ENCODE measurements around the gene PTPRK. TPM values are rescaled to one million over a fixed set of nuclear protein-coding genes. Genes with fewer than 3 reads are reported as not detected.
A peak's percentile ranks its signal among the peaks of the same experiment; 100 is the strongest.

The PTPRK gene
- total and polyA plus RNA-seq, 2 of the 13 experiments (the other 11 are each of a cell fraction or from before 2014, with no cell fraction given) = 43.6 to 98.3 TPM

DNA sequence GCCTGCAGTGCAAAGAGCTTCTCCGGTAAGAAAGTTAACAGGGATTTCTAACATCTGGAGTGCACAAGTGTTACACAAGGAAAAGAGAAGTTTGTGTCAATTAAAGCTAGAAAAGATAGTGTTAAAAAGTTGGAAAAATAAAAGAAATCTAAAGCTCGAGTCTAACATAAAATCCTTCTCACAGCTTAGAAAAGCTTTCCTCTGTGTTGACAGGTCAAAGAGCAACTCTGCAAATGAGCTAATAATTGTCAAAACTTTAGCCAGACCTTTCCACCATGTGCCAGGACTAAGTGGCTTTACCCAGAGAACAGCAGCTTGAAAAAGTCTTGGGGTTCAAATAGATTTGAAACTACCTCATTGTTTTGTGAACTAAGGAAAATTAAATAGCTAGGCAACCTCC, 14.8 kb downstream of the PTPRK start (continued):
- TF ChIP-seq KIAA2018 (CRISPR knock-in tag; IDR thresholded peaks at IDR 0.05; ENCODE audit: borderline replicate concordance) = no peak
- no peak for TF ChIP-seq HNRNPLL (IDR thresholded peaks at IDR 0.05; ENCODE audit: low read depth, low read length, poor library complexity, severe bottlenecking)
- TF ChIP-seq ZNF564 (CRISPR knock-in tag; IDR thresholded peaks at IDR 0.05) = no peak
- no peak for TF ChIP-seq ZNF792 (CRISPR knock-in tag; IDR thresholded peaks at IDR 0.05)
- peak; percentile 56; the same call in 1 of the 2 replicates for TF ChIP-seq FOXK1 (CRISPR knock-in tag; IDR thresholded peaks at IDR 0.05; ENCODE audit: borderline replicate concordance, low read depth)
- no peak for TF ChIP-seq TIGD3 (CRISPR knock-in tag; IDR thresholded peaks at IDR 0.05; ENCODE audit: borderline replicate concordance)
- TF ChIP-seq ZBTB4 (CRISPR knock-in tag; IDR thresholded peaks at IDR 0.05; ENCODE audit: borderline replicate concordance) = no peak
- TF ChIP-seq ZNF543 (CRISPR knock-in tag; IDR thresholded peaks at IDR 0.05) = no peak
- no peak for TF ChIP-seq ZNF354B (CRISPR knock-in tag; IDR thresholded peaks at IDR 0.05)
- TF ChIP-seq TRIM24 (CRISPR knock-in tag; IDR thresholded peaks at IDR 0.05) = no peak
- no peak; the same call in 1 of the 2 replicates for TF ChIP-seq SAFB2 (CRISPR knock-in tag; IDR thresholded peaks at IDR 0.05; ENCODE audit: borderline replicate concordance, low read depth)
- TF ChIP-seq ZNF230 (CRISPR knock-in tag; IDR thresholded peaks at IDR 0.05) = no peak
- no peak for TF ChIP-seq ATRX (CRISPR knock-in tag; IDR thresholded peaks at IDR 0.05; ENCODE audit: borderline replicate concordance)
- no peak for TF ChIP-seq ZXDC (CRISPR knock-in tag; IDR thresholded peaks at IDR 0.05)

Measured in HepG2 (cell line).